GM19468 (cell line): ENCODE measurements around the gene ABHD6.
"Not testable (repeated sequence)": the region's sequence is repeated elsewhere in the genome, so short reads cannot be mapped to it uniquely, and the experiment has no call there.

Experiments
- ATAC-seq: cut with Tn5 transposase; IDR thresholded peaks from one replicate; pipeline ENCODE4 v1.9.1; 2021; ENCODE audit warnings: mild to moderate bottlenecking, moderate library complexity, moderate number of reproducible peaks; ENCODE audit not compliant: unreplicated experiment; ENCODE audit errors: extremely low read depth

The ABHD6 gene

GRCh38 chr3:58207954-58208353, 29.6 kb upstream of the ABHD6 start:
- no peak for ATAC-seq

GRCh38 chr3:58209933-58210332, 27.7 kb upstream of the ABHD6 start:
- ATAC-seq, result no peak

- ATAC-seq, result no peak
Measured at GRCh38 chr3:58210761-58211460, 26.7 kb upstream of the ABHD6 start, which contains the start of gene DNASE1L3. DNASE1L3 (minus strand) TSS chr3:58210972; CDS start chr3:58210906, 66 bp downstream.

GRCh38 chr3:58214484-58215316, 22.9 kb upstream of the ABHD6 start:
- ATAC-seq, result peak; percentile 49

GRCh38 chr3:58215317-58216025, 22.1 kb upstream of the ABHD6 start:
- no peak for ATAC-seq

- no peak for ATAC-seq
Measured at GRCh38 chr3:58216496-58217195, 20.9 kb upstream of the ABHD6 start.

- no peak for ATAC-seq
Measured at GRCh38 chr3:58217209-58217811, 20.3 kb upstream of the ABHD6 start.

- peak; percentile 14 for ATAC-seq
Measured at GRCh38 chr3:58218904-58219303, 18.7 kb upstream of the ABHD6 start.

- ATAC-seq, result no peak
Measured at GRCh38 chr3:58222161-58222724, 15.3 kb upstream of the ABHD6 start.

- ATAC-seq, result no peak
Measured at GRCh38 chr3:58223855-58224254, 13.7 kb upstream of the ABHD6 start.

GRCh38 chr3:58227933-58228332, 9.7 kb upstream of the ABHD6 start:
- ATAC-seq, result not testable (repeated sequence)

GRCh38 chr3:58230876-58231552, 6.6 kb upstream of the ABHD6 start:
- ATAC-seq, result no peak

GRCh38 chr3:58231666-58232065, 5.9 kb upstream of the ABHD6 start:
- no peak for ATAC-seq

GRCh38 chr3:58234516-58234931, 3.1 kb upstream of the ABHD6 start:
- ATAC-seq, result no peak

GRCh38 chr3:58235970-58236369, 1.6 kb upstream of the ABHD6 start:
- ATAC-seq, result no peak

- ATAC-seq, result no peak
Measured at GRCh38 chr3:58236527-58237237, 910 bp upstream of the ABHD6 start.

- no peak for ATAC-seq
Measured at GRCh38 chr3:58237941-58238681, 519 bp downstream of the ABHD6 start.

- no peak for ATAC-seq
Measured at GRCh38 chr3:58238830-58239229, 1.2 kb downstream of the ABHD6 start.
